GM12878 (cell line): ENCODE measurements around the gene LRSAM1. TPM values are rescaled to one million over a fixed set of nuclear protein-coding genes. Genes with fewer than 3 reads are reported as not detected.

ENCODE experiments used
- DPF2 ChIP-seq: fragments of 450-650 bp; IDR thresholded peaks from 2 replicates; pipeline ENCODE4 v1.6.1; 2017; ENCODE audit warnings: mild to moderate bottlenecking
- E2F4 ChIP-seq: IDR thresholded peaks from 2 replicates; pipeline ENCODE4 v1.6.1; 2012; ENCODE audit warnings: low read depth, low read length, improper control_type of control experiment
- EED ChIP-seq: sonication (generic); IDR thresholded peaks from 2 replicates; pipeline ENCODE4 v1.6.1; 2016; ENCODE audit warnings: antibody characterized with exemption, low read depth
- HDGF ChIP-seq: fragments of 450-650 bp; IDR thresholded peaks from 2 replicates; pipeline ENCODE4 v1.6.1; 2016; ENCODE audit warnings: antibody characterized with exemption
- PKNOX1 ChIP-seq: fragments of 450-650 bp; IDR thresholded peaks from 2 replicates; pipeline ENCODE4 v1.6.1; 2016; ENCODE audit warnings: mild to moderate bottlenecking
- polyA plus RNA-seq, 11 experiments: library from polyadenylated mRNA; depleted of rRNA in 4 of 11; unstranded in 6 of 11; stranded (reverse) in 5 of 11; fragments of >200 nt; fragmentation: Nextera tagmentation in 4 of 11; fragmentation: Illumina TruSeq in 1 of 11; extraction: Ambion mirVana in 4 of 11; extraction: Trizol in 1 of 11; gene quantifications; 1 replicate in 1 of 11; 2 replicates in 10 of 11; pipeline versions ENCODE4 v1.2.1 to v1.2.3, GENCODE V29; 2011 to 2016; ENCODE audit warnings: inconsistent platforms in 2 of 11, missing spikeins in 2 of 11, low read depth in 1 of 11
- total RNA-seq, 4 experiments: library from RNA; depleted of rRNA in 3 of 4; stranded (reverse); fragments of >200 nt in 3 of 4; fragmentation: Illumina TruSeq in 1 of 4; extraction: Trizol in 1 of 4; gene quantifications; 2 replicates each; pipeline versions ENCODE4 v1.2.1 to v1.2.3, GENCODE V29; 2013 to 2021
- TF ChIP-seq, protein P1 (sequence below): fragments of 450-650 bp; IDR thresholded peaks from 2 replicates; pipeline ENCODE4 v1.6.1; 2016; ENCODE audit warnings: mild to moderate bottlenecking, moderate library complexity, borderline replicate concordance
- TF ChIP-seq, protein P2 (sequence below): fragments of 450-650 bp; IDR thresholded peaks from 2 replicates; pipeline ENCODE4 v1.6.1; 2017; ENCODE audit warnings: low read depth, mild to moderate bottlenecking, moderate library complexity

The LRSAM1 gene
- total and polyA plus RNA-seq, 10 of the 15 experiments (the other 5 are each of a cell fraction or from before 2014, with no cell fraction given): 0.14 to 23.4 (median 11.7) TPM

DNA sequence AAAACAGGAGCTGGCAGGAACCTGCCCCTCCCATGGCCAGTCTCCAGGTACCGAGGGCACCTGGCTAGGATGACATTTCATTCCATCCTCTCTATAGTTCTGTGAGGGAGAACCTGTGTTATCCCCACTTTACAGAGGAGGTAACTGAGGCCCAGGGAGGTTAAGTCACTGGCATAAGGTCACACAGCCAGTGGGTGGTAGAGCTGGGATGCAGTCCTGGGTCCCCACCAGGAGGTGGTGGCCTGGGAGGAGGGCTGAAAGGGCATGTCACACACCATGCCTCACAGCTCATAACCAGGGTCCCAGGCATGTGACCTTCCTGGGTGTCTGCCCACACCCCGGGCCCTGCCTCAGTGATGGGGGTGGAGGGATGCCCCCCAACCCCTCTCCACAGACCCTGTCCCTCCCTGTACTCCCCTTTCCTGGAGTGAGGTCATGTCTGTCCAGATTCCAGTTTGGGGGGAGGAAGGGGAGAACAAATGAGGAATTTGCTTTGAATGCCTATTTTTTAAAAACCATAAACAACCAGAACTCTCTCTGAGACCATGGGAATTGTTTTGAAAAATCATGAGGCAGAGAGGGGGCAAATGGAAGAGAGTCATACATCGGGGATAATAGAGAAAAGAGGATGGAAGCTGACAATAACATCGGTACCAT is 83.1 kb downstream of the LRSAM1 start (continued):
- TF ChIP-seq, protein P1, sequence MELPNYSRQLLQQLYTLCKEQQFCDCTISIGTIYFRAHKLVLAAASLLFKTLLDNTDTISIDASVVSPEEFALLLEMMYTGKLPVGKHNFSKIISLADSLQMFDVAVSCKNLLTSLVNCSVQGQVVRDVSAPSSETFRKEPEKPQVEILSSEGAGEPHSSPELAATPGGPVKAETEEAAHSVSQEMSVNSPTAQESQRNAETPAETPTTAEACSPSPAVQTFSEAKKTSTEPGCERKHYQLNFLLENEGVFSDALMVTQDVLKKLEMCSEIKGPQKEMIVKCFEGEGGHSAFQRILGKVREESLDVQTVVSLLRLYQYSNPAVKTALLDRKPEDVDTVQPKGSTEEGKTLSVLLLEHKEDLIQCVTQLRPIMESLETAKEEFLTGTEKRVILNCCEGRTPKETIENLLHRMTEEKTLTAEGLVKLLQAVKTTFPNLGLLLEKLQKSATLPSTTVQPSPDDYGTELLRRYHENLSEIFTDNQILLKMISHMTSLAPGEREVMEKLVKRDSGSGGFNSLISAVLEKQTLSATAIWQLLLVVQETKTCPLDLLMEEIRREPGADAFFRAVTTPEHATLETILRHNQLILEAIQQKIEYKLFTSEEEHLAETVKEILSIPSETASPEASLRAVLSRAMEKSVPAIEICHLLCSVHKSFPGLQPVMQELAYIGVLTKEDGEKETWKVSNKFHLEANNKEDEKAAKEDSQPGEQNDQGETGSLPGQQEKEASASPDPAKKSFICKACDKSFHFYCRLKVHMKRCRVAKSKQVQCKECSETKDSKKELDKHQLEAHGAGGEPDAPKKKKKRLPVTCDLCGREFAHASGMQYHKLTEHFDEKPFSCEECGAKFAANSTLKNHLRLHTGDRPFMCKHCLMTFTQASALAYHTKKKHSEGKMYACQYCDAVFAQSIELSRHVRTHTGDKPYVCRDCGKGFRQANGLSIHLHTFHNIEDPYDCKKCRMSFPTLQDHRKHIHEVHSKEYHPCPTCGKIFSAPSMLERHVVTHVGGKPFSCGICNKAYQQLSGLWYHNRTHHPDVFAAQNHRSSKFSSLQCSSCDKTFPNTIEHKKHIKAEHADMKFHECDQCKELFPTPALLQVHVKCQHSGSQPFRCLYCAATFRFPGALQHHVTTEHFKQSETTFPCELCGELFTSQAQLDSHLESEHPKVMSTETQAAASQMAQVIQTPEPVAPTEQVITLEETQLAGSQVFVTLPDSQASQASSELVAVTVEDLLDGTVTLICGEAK: no peak
- TF ChIP-seq DPF2 (no peak), EED (no peak), E2F4 (no peak), PKNOX1 (no peak), HDGF (no peak)
- TF ChIP-seq, protein P2, sequence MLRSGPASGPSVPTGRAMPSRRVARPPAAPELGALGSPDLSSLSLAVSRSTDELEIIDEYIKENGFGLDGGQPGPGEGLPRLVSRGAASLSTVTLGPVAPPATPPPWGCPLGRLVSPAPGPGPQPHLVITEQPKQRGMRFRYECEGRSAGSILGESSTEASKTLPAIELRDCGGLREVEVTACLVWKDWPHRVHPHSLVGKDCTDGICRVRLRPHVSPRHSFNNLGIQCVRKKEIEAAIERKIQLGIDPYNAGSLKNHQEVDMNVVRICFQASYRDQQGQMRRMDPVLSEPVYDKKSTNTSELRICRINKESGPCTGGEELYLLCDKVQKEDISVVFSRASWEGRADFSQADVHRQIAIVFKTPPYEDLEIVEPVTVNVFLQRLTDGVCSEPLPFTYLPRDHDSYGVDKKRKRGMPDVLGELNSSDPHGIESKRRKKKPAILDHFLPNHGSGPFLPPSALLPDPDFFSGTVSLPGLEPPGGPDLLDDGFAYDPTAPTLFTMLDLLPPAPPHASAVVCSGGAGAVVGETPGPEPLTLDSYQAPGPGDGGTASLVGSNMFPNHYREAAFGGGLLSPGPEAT: no peak
